GM11168 (cell line): ENCODE measurements around the gene ZNF76.

Experiments used
- in situ Hi-C: fragments of 300-500 bp; cut with MboI; formaldehyde crosslinking; loops from one replicate; pipeline ENCODE4 v1.12.0; 2022; ENCODE audit warnings: low sequenced_read_pairs; ENCODE audit not compliant: unreplicated experiment

The ZNF76 gene

DNA sequence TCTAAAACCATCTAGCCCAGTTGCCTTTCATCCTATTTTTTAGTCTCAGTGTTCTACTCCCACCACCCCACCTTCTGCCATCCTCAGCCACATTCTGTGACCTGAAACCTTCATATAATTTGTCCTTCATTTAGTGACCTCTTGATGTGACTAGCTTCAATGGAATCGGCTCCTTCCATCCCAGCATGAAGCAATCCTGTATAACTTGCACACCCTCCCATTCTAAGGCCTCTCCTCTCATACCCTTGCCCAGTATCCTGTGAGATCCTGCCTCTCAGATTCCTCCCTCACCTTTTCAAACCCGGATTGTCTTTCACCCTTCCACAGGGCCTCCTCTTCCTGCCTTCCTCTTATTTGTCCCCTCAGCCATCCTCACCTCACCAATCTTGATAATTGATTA, 3.1 kb downstream of the ZNF76 start:
- in situ Hi-C loops = no loop called here

DNA sequence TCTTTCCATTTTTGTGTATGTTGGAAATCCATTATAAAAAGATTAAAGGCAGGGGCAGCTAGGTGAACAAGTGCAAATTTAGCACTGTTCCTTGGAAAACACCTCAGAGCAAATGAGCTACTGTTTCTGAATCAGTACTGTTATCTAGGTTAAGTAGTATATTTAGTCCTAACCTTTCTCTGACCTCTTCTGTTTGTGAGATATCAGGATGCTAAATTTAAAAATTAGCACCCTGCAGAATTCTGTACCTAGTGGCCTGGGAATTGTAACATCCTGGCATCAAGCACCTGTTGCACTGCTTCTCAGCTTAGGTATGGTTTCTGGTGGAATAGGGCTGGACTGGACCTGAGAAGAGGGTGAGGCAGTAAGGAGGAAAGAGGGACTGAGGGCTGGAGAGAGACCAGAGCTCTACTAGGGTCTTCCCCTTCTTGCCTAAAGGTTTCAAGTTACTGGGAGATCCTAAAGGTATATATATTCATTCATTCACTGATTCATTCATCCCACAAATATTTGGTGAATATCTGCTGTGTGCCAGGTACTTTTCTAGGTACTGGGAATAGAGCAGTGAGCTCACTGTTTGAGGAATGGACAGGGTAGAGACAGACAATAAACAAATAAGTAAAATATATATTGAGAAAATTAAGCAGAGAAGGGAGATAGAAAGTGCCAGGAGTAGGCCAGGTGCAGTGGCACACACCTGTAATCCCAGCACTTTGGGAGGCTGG, 5.2 kb downstream of the ZNF76 start:
- in situ Hi-C loops = no loop called here

DNA sequence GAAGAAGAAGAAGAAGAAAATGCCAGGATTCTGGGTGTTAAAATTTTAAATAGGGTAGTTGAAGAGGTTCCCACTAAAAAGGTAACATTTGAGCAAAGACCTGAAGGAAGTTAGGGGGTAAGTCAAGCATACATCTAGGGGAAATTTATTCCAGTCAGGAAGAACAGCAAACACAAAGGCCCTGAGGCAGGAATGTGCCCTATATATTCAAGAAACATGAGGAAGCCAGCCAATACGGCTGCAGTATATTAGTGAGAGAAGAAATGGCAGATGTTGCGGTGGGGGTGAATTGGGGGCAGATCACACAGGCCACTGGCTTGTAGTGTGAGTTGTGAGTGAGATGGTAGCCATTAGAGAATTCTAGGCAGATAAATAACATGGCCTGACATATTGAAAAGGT, 6.0 kb downstream of the ZNF76 start:
- in situ Hi-C loops = no loop called here

DNA sequence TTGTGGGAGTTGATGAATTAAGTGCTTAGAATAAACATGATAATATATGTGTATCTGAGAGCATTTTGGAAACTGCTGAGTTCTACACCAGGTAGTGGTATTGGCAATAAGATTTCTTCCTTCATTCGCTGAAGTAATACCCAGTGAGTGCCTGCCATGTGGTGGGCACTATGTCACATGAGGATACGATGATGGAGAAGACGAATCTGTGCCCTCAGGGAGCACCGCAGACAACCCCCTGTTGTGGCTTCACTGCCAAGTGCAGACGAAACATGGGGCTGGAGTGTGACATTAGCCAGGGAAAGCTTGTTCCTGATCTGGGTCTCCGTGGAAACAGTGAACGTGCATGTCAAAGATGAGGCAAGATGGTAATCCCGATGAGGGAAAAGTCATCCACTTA, 7.9 kb downstream of the ZNF76 start:
- in situ Hi-C loops = no loop called here

DNA sequence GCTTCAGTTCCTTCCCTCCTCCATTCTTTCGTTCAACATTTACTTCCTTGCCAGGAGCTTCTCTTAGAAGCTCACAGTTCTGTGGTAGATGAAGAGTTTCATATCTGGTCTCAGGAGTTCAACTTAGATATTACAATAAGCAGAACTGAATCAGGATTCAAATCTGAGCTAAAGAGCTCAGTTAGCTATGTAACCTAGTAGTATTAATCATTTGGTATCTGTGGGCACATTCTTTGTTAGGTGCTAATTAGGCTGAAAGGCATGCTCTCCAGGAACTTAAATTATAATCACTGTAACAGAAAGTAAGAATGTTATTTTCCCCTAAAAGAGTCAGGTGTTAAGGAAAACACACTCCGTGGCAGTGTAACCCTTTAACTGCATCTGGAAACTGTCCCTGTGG, 8.4 kb downstream of the ZNF76 start:
- in situ Hi-C loops = no loop called here

DNA sequence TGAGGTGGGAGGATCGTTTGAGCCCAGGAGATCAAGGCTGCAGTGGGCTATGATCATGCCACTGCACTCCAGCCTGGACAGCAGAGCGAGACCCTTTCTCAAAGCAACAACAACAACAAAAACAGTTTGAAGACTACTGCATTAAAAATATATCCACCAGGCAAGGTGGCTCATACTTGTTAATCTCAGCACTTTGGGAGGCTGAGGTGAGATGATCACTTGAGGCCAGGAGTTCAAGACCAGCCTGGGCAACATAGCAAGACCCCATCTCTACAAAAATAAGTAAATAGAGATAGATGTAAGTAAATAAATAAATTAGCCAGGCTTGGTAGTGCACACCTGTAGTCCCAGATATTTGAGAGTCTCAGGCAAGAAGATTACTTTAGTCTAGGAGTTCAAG, 12.5 kb downstream of the ZNF76 start:
- in situ Hi-C loops = no loop called here

DNA sequence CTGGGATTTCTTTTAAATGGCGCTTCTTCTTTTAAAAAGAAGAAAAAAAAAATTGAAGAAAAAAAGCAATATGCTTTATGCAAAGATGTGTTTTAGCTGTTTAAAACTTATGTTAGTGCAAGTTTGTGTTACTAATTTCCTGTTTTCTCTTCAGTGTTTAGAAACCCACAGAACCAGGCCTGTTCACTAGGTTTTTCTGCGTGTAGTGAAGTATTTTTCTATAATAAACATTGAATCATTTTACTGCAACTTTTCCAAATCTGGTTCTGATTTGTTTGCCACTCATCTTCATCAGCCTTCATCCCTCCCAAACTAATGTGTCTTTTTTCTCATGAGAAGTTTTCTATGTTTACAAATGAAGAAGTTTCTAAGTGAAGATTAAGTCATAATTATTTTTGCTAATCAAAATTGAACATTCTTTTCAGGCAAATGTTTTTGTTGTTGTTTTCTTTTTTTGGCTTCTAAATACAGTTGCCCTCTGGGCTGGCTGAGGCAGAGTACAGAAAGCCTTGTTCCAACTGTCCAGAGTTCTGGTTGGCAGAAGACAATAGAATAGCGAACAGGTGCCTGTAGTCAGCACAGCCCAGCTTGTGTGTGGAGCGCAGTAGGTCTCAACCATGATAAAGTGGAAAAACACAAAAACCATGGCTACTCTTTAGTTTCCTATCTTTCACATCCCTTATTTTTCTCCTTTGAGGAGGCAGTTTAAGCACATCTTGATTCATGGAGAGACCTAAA, 14.5 kb downstream of the ZNF76 start:
- in situ Hi-C loops = no loop called here

DNA sequence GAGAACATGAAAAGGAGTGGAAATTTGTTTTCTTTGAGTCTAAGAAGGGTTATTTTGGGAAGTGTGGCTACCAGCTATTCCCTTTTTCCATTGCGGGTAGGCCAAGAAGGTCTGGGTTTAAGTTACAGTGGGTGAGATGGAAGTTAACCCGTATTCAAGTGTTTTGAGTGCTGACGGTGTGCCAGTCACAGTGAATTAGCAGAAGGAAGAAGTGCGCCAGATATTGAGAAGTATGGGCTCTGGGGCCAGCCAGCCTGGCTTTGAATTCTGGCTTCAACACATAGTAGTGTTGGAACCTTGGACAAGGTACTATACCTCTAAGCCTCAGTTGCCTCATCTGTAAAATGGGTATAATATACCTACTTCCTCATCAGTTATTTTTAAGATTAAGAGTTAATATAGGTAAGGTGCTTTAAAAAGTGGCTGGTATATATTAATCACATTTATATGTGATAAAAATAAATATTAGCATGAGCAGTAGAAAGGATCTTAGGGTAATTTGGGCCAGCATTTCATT, 16.3 kb downstream of the ZNF76 start:
- in situ Hi-C loops = no loop called here

DNA sequence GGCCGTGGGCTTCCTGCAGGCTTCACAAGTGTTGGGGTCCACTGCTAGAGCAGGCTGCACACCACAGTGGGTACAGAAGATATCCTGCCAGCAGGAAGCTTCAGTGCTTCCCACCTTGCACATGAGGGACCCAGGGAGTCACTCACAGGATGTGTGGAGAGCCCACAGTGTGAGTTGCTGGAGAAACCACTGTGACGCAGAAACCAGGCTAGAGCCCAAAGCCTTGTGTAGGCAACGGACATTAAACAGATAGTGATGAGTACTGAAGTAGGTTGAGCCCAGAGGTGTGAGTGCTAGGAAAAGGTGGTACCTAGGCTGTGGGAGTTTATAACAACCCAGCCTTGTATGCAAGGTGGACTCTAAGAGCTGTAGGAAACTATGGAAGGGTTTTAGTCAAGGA, 19.2 kb downstream of the ZNF76 start:
- in situ Hi-C loops = no loop called here

DNA sequence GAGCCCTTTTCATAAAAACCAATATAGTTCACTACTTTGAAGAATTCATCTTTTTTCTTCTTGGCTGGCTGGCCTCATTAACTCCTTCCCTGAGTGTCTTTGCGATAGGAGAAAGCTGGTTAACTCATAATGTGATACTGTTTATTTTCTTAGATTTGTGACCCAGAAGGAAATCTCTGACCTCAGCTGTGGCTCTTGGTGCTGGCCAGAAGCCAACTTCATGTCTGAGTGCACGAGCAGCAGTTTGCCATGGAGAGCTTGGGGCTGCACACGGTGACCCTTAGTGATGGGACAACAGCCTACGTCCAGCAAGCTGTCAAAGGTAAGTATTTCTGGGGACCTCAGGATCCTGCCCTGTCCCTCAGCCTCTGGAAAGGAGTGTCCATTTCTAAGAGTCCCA, 21.4 kb downstream of the ZNF76 start:
- in situ Hi-C loops = no loop called here

DNA sequence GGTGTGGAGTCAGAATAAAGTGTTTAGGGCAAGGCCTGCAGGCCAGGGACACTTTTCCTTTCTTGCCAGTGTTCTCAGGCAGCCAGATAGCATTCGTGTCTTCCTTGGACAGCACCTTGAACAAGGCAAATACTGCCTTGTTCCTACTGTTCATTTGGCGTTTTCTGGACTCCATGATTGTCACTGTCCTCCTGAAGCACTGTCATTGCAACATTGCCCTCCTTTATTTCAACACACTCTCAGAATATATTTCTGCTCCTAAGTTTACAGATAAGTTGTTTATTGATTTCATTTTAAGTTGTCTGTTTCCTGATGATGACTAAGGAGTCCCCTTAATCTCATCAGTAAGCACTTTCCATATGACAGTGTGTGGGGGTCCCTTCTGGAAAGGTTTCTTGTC, 22.9 kb downstream of the ZNF76 start:
- in situ Hi-C loops = no loop called here

DNA sequence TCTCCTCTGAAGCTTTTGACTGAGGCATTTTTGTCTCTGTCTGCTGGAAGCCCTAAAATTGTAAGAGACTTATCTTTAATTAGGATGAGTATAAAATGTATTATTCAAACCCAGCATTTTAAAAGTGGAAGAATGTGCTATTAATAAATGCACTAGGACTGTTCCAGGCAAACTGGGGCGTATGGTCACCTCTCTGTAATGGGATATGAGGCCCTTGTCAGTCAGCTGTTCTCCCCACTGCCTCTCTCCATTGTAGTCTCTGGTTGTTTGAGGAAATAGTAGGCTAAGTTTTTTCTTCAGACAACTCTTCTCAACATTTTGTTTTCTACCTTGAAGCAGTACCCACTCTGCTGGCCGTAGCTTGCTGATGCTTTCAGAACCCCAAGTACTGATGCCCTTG, 23.8 kb downstream of the ZNF76 start:
- in situ Hi-C loops = no loop called here

DNA sequence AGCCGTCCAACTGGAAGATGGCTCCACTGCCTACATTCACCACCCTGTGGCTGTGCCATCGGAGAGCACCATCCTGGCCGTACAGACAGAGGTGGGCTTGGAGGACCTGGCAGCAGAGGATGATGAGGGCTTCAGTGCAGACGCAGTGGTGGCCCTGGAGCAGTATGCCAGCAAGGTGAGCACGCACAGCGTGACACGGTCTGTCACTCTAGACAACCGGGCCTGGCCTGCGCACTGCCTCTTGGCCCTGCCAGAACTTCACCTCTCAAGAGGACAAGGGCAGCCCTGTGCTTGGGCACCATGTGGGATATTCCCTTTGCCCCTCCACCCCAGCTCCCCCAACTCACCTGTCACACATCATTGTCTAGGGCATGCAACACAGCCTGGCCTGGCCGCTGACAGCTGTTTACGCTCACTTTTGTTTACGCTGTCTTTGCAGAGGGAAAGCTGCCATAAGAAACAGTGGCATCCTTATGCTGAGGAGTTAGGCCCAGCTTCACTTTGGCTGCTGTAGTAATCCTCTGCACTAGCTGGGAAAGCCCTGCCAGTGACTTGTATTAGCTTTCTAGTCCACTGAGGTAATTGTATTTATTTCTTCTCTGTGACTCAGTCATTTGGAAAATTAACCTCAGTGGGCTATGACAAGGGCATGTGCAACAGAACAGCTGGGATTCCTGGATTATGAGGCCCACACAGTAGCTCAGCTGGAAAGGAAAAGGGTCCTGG, 28.3 kb downstream of the ZNF76 start:
- in situ Hi-C loops = no loop called here

DNA sequence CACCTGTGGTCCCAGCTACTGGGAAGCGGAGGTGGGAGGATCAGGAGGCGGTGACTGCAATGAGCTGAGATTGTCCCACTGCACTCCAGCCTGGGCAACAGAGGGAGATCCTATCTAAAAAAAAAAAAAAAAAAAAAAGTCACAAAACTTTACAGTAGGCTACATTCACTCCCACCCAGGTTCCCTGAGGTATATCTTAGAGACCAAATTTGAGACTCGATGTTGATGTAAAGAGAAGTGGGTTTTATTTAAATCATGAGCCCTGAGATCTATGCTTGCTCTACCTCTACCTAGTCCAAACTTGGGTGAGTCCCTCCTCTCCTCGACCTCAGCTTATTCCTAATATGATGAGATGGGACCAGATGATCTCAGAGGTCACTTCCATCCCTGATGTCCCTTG, 29.3 kb downstream of the ZNF76 start:
- in situ Hi-C loops = no loop called here

DNA sequence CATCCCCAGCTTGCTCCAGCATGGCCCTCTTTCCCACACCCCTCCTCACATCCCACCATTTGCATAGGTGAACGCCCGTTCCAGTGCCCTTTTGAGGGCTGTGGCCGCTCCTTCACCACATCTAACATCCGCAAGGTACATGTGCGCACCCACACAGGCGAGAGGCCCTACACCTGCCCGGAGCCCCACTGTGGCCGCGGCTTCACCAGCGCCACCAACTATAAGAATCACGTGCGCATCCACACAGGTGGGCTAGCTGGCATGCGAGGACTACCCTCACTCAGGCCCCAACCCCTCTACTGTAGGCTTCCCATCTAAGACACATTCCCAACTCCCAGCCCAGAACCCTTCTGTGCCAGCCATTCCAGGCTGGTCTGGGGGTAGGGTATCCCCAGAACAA, 32.0 kb downstream of the ZNF76 start:
- in situ Hi-C loops = no loop called here

DNA sequence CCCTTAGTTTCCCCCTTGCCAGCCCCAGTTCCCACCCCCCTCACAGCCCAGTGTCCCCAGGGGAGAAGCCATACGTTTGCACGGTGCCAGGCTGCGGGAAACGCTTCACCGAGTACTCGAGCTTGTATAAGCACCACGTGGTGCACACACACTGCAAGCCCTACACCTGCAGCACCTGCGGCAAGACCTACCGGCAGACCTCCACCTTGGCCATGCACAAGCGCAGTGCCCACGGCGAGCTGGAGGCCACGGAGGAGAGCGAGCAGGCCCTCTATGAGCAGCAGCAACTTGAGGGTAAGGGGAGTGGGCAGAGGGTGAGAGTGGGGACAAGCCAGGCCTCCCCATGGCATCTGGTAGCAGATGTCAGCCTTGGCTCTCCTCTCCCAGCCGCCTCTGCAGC, 33.0 kb downstream of the ZNF76 start:
- in situ Hi-C loops = no loop called here

DNA sequence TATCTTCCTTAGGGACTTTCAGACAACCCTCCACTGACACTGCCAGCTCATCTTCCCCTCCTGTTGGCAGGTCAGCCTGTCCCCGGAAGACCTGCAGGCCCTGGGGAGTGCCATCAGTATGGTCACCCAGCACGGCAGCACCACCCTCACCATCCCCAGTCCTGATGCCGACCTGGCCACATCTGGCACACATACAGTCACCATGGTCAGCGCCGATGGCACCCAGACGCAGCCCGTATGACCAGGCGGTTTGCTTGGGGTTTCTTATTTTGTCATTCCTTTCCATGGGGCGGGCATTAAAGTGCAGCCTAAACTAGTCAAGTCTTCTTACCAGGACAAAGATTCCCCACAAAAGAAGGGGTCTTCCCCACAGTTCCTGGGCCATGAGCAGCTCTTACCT, 34.1 kb downstream of the ZNF76 start:
- in situ Hi-C loops = no loop called here

DNA sequence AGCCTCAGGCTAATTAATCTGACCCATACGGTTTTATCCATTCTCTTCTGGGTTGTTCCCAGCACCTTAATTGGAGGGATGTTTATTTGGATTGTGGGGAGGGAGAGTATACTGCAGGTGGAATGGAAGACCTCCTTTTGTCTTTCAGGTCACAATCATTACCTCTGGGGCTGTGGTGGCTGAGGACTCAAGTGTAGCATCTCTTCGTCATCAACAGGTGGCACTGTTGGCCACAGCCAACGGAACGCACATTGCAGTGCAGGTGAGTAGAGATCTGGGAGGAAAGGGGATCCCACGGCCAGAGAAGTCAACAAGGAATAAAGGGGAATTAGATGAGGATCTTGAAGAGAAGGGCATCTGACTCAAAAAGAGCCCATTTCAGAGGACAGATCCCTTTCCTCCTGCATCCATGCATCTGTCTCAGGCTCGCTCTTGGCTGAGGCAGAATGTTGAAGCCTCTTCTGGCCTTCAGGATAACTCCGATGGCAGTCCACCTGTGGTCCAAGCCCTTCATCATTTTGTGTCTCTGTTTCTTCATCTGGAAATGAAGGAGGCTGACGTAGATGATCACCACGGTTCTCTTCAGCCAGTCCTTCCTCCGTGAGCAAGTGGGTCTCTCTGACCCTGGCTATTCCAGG, 34.9 kb downstream of the ZNF76 start:
- in situ Hi-C loops = no loop called here

DNA sequence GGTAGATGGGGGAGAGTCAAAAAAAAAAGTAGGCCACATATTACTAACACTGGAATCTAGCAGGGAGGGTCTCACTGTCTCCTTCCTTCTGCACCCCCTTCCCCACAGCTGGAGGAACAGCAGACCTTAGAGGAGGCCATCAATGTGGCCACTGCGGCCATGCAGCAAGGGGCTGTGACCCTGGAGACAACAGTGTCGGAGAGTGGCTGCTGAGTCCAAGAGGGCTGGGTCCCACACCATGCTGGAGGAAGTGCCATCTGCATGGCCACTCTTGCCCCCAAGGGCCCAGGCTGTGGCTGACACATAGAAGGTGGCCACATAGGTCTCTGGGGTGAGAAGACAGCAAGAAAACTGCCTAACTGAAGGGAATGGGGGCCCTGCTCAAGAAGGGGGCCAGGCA, 35.5 kb downstream of the ZNF76 start:
- in situ Hi-C loops = no loop called here

DNA sequence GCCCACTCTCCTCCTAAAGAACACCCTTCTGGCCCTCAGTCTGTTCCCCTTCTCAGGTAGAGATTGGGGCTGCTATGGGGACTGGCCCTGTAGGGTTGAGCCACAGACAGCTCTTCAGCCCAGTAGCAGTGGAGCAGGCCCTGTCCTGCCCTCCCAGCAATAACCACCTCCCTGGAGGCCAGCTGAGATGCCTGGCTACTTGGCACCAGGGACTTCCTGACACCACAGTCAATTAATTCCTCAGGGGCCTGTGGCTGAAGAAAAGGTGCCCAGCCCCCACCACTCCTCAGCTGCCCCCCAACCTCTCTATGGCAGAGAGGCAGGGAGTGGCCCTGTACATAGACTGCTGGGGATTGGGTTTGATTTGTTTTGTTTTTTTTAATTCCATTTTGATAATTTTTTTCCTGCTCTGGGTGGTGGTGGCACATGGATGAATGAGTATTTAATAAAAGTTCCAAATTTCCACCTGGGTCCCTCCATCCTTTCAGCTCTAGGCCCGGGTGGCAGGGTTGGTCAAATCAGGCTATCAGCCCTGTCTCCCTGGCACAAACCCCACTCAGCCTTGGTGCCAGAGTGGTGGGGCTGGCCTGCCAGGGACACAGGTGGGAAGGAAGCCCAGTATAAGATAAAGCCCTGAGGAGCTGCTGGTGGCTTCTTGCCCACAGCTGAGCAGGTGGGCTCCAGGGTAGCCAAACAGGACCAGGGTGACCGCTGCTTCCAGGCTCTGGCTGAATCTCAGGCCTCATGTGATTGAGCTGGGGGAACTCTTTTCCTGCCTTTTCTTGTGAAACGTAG, 36.2 kb downstream of the ZNF76 start:
- in situ Hi-C loops = no loop called here
